Activated naive CD4-positive, alpha-beta T cell treated with anti-CD3 and anti-CD28 coated beads, Interleukin-2, amount 50 U/mL, for 24 hours (primary cell): Measurements from ENCODE around the gene MPPE1.

Experiments
- H3K27ac Mint-ChIP-seq: one replicate; pipeline ENCODE4 v1.8.0; 2021; ENCODE audit warnings: mild to moderate bottlenecking, mixed read lengths
- H3K27me3 Mint-ChIP-seq: one replicate; pipeline ENCODE4 v1.8.0; 2021; ENCODE audit warnings: mixed read lengths
- H3K36me3 Mint-ChIP-seq: one replicate; pipeline ENCODE4 v1.8.0; 2021; ENCODE audit warnings: mixed read lengths
- H3K4me1 Mint-ChIP-seq: one replicate; pipeline ENCODE4 v1.8.0; 2021; ENCODE audit warnings: mixed read lengths
- H3K4me3 Mint-ChIP-seq: one replicate; pipeline ENCODE4 v1.8.0; 2021; ENCODE audit warnings: mild to moderate bottlenecking, mixed read lengths
- H3K9me3 Mint-ChIP-seq: one replicate; pipeline ENCODE4 v1.8.0; 2021; ENCODE audit warnings: mixed read lengths

The MPPE1 gene

DNA sequence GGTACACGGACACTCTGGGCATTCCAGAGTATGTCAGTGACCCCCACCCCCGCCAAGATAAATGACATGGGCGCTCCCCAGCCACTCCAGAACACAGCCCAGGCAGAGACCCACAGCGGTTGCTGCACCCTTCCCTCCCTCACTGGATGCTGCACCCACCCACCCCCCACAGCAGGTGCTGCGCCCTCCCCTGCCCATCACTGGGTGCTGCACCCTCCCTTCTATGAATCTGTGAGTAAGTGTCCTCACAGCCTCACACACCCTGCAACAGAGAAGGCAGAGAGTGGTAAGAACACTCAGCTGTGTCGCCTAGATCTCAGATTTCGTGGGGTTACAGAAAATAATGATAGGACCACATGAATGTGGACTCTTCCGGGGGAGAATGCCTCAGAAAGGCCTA lies 33.4 kb downstream of the MPPE1 start:
- H3K4me1 Mint-ChIP-seq, result no peaks in the 10 kb centered on the region
- no peaks in the 10 kb centered on the region for H3K9me3 Mint-ChIP-seq
- no peak overlapping the region for H3K4me3 Mint-ChIP-seq
- H3K27me3 Mint-ChIP-seq, result no peaks in the 10 kb centered on the region
- peaks cover 1% of the 10 kb centered on the region for H3K36me3 Mint-ChIP-seq
- no peak overlapping the region for H3K27ac Mint-ChIP-seq

DNA sequence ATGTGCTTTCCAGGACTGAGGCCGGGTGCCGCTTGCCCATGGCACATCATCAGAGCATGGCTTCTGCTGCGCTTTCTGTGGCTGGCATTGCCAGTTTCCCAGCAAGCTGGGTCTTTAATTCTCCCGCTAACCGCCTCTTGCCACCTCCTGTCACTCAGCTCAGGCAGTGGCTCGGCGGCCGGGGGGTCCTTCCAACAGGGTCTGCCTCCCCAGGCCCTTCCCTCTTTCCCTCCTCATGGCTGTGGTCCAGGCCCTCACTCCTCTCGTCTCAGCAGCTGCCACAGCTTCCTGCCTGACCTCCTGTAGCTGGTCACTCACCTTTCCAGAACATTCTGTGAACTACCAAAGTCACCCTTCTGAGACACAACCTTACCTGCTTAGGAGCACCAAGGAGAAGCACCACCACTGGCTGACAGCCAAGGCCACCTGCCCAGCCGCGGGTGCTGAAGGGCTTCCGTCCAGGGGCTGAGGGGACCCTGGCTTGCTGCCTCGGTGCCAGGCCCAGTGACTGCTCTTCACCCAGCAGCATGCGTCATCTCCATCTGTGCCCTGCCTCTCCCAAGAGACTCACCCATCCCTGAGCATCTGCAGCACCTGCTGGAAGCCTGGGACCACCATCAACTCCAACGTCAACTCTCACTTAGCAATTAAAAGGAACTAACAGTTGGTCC lies 34.3 kb downstream of the MPPE1 start:
- H3K9me3 Mint-ChIP-seq, result no peaks in the 10 kb centered on the region
- no peak overlapping the region for H3K27ac Mint-ChIP-seq
- peaks cover 1% of the 10 kb centered on the region for H3K36me3 Mint-ChIP-seq
- H3K27me3 Mint-ChIP-seq, result no peaks in the 10 kb centered on the region
- no peaks in the 10 kb centered on the region for H3K4me1 Mint-ChIP-seq
- no peak overlapping the region for H3K4me3 Mint-ChIP-seq

DNA sequence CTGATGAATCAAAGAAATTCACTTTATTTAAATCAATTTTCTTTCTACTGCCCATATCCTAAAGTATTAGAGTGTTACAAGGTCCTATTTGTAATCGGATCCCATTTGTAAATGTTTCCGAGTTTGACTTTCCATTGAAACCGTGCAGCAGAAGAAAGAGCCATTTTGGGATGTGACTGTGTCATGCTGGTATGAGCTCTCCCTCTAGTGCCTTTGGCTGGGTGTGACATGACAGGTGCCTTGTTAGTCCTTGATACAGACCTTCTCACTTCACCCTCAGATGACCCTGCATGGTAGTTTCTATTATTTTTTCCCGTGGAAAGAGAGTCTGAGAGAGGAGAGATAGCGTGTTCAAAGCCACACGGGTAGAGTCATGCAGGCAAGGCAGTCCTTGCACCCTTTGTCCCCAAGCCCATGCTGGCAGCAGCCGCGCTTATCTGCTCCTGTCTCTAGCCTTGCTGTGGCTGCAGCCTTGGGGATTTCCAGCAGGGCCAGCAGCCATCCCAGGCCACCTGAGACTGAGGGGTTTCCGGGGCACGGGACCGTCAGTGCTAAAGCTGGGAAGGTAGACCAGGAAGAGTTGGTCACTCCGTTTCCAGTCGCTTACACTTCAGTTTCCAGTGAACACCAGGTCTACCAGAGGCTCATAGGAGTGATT lies 35.5 kb downstream of the MPPE1 start:
- no peak overlapping the region for H3K27ac Mint-ChIP-seq
- peaks cover 1% of the 10 kb centered on the region for H3K36me3 Mint-ChIP-seq
- H3K27me3 Mint-ChIP-seq, result no peaks in the 10 kb centered on the region
- no peaks in the 10 kb centered on the region for H3K4me1 Mint-ChIP-seq
- no peak overlapping the region for H3K4me3 Mint-ChIP-seq
- no peaks in the 10 kb centered on the region for H3K9me3 Mint-ChIP-seq

DNA sequence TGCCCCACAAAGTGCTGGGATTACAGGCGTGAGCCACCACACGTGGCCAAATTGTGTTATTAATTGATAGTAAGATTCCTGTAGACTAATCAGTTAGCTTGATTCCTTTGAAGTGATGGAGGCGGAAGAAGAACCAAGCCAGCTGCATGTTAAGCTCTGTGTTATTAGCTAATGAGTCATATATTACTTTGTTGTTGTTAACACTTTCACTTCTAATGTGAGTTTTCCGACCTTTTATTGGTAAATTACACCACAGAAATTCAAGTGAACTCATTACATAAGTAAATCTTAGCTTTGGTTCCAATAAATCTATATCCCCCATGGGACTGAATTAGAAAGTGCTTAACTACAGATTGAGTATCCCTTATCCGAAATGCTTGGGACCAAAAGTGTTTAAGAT lies 36.6 kb downstream of the MPPE1 start:
- Mint-ChIP-seq H3K4me1 (no peaks in the 10 kb centered on the region), H3K36me3 (peaks cover 1% of the 10 kb centered on the region), H3K9me3 (no peaks in the 10 kb centered on the region), H3K4me3 (no peak overlapping the region), H3K27ac (no peak overlapping the region), H3K27me3 (no peaks in the 10 kb centered on the region)

DNA sequence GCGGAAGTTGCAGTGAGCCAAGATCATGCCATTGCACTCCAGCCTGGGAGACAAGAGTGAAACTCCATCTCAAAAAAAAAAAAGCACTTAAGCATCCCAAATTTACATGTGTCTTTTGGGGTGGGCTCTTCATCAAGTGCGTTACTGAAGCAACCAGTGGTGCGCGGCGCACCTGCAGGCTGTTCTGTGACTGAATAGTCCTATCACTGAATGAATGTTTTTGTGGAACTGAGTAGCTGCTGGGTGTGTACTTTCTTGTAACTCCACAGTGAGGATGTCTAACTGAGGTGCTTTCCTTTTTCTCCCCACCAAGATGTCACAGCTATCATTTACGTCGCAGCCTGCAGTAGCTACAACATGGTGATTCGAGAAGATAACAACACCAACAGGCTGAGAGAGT lies 39.9 kb downstream of the MPPE1 start:
- no peaks in the 10 kb centered on the region for H3K4me1 Mint-ChIP-seq
- H3K9me3 Mint-ChIP-seq, result no peaks in the 10 kb centered on the region

DNA sequence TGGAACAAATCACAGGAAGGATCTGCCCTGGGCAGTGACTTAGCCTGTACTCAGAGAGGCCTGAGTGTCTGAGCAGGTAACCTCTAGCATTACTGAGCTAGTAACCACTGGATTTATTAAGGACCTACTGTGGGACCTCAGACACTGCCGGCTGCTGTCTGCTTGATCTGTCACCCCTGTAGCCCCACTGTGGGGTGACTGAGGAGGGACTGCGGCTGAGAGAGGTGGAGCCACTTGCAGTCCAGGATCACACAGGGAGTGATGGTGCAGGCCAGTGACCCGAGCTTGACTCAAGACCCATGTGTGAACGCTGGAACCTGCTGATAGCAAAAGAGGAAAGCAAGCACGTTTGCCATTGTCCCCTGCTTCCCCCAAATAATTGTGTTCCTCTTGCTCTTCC lies 41.4 kb downstream of the MPPE1 start:
- no peaks in the 10 kb centered on the region for H3K9me3 Mint-ChIP-seq
- no peaks in the 10 kb centered on the region for H3K4me1 Mint-ChIP-seq
- H3K27me3 Mint-ChIP-seq, result no peaks in the 10 kb centered on the region
- H3K4me3 Mint-ChIP-seq, result no peak overlapping the region
- H3K36me3 Mint-ChIP-seq, result no peaks in the 10 kb centered on the region
- H3K27ac Mint-ChIP-seq, result no peak overlapping the region

More for the DNA sequence above, 39.9 kb downstream of the MPPE1 start:
- Mint-ChIP-seq H3K27ac (no peak overlapping the region), H3K27me3 (no peaks in the 10 kb centered on the region), H3K36me3 (no peaks in the 10 kb centered on the region), H3K4me3 (no peak overlapping the region)

DNA sequence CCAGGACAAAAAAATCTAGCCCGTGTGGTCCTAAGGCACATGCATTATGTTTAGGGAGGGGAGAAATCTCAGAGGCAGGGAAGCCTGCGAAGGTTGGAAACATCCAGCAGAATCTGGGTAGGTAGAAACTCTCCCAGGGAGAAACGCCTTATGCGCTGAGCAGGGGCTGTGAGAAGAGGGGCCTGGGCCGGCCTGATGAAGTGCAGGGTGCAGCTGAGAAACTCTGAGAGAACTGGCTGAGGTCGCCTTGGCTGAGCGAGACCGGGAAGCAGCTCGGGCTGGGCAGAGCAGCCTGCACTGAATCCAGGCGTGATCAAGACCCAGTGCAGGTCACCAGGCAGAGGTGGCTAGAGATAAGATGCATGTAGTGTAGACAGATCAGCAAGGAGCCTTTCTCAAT lies 41.8 kb downstream of the MPPE1 start:
- Mint-ChIP-seq H3K9me3 (no peaks in the 10 kb centered on the region), H3K4me3 (no peak overlapping the region), H3K27me3 (no peaks in the 10 kb centered on the region), H3K36me3 (no peaks in the 10 kb centered on the region), H3K27ac (no peak overlapping the region), H3K4me1 (no peaks in the 10 kb centered on the region)

DNA sequence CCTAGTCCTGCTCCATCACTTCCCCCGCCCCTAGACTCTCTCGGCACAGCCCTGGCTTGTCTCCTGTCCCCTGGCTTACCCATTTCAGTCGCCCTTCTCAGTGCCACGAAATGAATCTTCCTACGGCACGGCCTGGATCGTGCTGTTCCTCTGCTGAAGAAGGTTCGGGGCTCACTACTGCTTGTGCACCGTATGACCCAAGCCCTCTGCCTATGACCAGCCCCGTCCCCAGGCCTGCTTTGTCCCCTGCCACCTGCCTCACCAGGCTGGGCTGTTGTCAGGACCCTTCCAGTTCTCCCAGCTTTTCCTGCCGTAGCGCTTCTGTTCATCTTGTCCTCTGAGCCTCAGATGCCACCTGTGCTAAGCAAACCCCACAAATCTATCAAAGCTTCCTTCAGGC lies 43.0 kb downstream of the MPPE1 start:
- Mint-ChIP-seq H3K4me3 (no peak overlapping the region), H3K36me3 (no peaks in the 10 kb centered on the region), H3K4me1 (no peaks in the 10 kb centered on the region), H3K27ac (no peak overlapping the region), H3K9me3 (no peaks in the 10 kb centered on the region), H3K27me3 (no peaks in the 10 kb centered on the region)

DNA sequence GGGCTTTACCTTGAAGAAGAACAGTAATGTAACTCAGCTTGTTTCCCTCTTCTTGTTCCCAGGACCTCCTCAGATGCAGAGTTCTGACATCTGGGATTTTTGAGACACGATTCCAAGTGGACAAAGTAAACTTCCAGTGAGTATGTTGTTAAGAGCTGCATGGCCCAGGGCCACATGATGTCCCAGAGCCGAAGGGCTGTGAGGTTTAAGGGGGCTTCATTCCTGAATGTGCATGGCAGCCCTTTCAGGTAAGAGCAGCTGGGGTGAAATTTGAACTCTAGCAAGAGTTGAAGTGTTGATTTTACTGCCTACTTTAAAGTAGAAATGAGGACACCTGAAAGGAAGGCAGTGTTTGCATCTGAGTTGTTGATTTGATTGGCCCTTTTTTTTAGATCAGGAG lies 43.6 kb downstream of the MPPE1 start:
- Mint-ChIP-seq H3K4me1 (no peaks in the 10 kb centered on the region), H3K4me3 (no peak overlapping the region), H3K27me3 (no peaks in the 10 kb centered on the region), H3K27ac (no peak overlapping the region), H3K9me3 (no peaks in the 10 kb centered on the region), H3K36me3 (no peaks in the 10 kb centered on the region)

DNA sequence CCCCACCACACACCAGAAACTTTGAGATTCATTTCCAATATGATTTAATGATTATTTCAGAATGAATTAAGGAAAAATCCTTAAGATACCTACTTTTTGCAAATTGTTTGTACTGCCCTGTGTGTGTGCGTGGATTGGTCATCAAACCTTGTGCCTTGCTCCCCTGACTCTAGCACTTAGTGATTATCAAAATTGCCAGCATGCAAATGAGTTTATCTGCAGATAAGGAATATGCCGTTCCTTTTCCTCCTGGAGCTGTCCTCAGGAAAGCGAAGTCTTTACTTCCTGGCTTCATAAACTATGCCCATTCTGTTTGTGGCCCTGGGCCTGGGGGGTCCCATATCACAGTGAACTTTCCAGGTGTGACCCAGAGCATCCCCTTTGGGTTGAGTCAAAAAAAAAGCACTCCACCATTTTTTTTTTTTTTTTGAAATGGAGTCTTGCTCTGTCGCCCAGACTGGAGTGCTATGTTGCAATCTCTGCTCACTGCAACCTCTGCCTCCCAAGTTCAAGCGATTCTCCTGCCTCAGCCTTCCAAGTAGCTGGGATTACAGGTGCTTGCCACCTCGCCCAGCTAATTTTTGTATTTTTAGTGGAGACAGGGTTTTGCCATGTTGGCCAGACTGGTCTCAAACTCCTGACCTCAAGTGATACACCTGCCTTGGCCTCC lies 45.5 kb downstream of the MPPE1 start:
- no peak overlapping the region for H3K27ac Mint-ChIP-seq
- no peaks in the 10 kb centered on the region for H3K27me3 Mint-ChIP-seq
- H3K9me3 Mint-ChIP-seq, result no peaks in the 10 kb centered on the region
- H3K36me3 Mint-ChIP-seq, result no peaks in the 10 kb centered on the region
- H3K4me3 Mint-ChIP-seq, result no peak overlapping the region
- peaks cover 6% of the 10 kb centered on the region for H3K4me1 Mint-ChIP-seq

DNA sequence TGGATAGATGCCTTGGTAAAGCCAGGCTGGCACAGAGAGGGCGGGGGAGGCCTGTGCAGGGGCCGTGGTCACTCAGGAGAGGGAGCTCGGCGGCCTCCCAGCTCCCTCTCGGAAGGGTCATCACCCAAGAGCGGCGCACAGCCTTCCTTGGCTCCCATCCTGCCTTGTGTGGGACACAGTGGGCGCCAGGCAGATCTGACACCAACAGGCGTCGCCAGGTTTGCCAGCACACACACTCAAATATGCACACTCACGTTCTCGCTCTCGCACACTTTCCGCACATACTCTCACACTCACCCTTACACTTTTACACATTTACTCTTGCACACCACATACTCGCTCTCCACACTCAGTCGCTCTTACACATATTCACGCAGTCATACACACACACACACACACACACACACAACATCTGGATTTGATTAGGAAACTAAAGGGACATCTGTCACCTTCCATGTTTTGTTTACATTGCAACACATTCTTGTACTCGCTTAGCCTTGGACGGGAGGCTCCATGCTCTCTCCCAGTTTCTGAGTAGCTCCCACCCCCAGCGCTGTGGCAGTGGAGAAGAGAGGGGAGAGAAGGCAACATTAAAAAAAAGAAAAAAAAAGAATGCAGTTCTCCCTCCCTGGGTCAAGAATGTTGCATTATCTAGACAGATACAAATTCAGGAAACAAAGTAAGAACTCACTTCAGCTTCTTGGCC lies 46.4 kb downstream of the MPPE1 start:
- Mint-ChIP-seq H3K9me3 (no peaks in the 10 kb centered on the region), H3K27me3 (no peaks in the 10 kb centered on the region), H3K4me1 (peaks cover 6% of the 10 kb centered on the region), H3K4me3 (no peak overlapping the region), H3K36me3 (no peaks in the 10 kb centered on the region), H3K27ac (no peak overlapping the region)

DNA sequence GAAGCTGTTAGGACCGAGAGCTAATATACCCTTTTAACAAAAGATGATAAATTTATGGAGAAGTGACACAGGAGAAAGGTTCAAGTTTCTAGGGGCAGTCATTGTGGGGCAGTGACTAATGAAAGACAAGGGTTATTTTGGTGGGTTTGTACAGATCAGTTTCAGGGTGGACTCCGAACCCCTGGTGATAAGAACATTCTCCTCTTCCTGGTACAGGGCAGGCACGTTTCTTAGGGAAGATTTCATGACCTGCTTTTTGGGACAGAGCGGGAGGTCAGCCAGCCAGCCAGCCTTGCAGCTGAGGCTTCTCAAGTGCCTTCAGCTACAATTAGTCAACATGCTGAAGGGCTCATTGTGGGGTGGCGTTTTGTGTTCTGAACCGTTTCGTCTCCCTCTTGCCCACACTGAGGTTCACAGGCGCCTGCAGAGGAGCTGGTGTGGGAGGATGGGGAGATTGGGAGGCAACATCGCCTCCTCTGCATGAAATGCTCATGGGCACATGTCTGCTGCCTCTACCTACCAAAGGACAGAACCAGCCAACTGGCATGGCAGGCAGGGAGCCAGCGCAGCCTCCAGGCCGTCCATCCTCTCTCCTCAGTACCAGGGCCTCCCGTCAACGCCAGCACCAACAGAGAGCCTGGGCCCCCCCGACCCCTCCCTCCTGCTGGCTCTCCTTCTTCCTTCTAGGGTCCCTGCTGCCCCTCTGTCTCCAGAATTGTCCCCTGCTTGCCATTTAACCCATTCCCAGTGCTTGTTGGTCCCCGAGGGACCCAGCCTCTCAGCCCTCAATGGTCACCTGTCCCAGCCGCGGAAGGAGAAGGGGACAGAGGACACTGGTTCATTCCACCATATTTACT lies 47.3 kb downstream of the MPPE1 start:
- Mint-ChIP-seq H3K4me1 (peaks cover 6% of the 10 kb centered on the region), H3K27ac (no peak overlapping the region), H3K36me3 (no peaks in the 10 kb centered on the region), H3K4me3 (no peak overlapping the region), H3K27me3 (no peaks in the 10 kb centered on the region), H3K9me3 (no peaks in the 10 kb centered on the region)

DNA sequence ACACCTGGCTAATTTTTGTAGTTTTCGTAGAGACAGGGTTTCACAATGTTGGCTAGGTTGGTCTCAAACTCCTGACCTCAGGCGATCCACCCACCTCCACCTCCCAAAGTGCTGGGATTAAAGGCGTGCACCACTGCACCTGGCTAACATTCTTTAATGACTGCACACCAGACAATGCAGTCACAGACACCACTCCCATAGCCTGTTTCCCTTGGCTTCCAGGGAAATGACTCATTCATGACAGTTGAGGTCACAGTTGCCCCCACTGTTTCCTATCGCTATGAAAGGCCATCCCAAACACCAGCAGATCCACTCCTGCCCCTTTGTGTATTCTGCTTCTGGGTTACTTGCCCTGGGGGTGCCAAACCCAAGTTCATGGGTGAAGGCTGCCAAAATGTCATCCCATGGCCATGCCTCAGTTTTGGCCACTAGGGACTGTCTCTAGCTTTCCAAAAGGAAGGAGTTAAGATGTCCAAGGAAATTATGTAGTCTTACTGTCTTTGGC lies 48.2 kb downstream of the MPPE1 start:
- Mint-ChIP-seq H3K27me3 (no peaks in the 10 kb centered on the region), H3K36me3 (no peaks in the 10 kb centered on the region), H3K4me3 (no peak overlapping the region), H3K27ac (no peak overlapping the region), H3K4me1 (peaks cover 11% of the 10 kb centered on the region), H3K9me3 (no peaks in the 10 kb centered on the region)

DNA sequence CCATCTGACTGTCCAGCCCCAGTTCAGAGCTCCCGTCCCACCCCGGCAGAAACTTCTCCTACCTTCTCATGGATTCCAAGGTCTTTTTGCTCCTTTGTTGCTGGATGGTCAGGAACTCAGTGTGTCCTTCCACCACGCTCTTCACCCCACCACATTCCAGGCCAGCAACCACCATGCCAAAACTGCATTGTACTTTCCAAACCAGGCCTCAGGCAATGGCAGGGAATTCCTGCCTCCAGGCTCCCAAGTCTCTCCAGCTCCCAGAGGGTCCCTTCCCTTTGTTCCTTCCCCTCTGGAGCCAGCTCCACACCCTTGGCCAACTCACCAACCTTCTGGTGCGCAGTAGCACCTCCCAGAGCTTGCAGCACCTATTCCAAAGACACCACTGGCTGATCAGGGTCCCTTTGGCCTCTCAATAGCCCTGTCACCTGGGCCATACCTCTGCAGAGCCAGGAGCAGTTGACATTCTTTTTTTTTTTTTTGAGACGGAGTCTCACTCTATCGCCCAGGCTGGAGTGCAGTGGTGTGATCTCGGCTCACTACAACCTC lies 48.8 kb downstream of the MPPE1 start:
- H3K27ac Mint-ChIP-seq, result no peak overlapping the region

More for the DNA sequence above, 48.8 kb downstream of the MPPE1 start:
- no peaks in the 10 kb centered on the region for H3K27me3 Mint-ChIP-seq
- no peaks in the 10 kb centered on the region for H3K9me3 Mint-ChIP-seq
- H3K4me3 Mint-ChIP-seq, result no peak overlapping the region
- no peaks in the 10 kb centered on the region for H3K36me3 Mint-ChIP-seq
- H3K4me1 Mint-ChIP-seq, result peaks cover 16% of the 10 kb centered on the region
